Measurements from ENCODE around the gene TMCO6. TPM values are rescaled to one million over a fixed set of nuclear protein-coding genes. Genes with fewer than 3 reads are reported as not detected.

Gene TMCO6
- total and polyA plus RNA-seq, 2 experiments from 2014 or later = 5.6 to 14.4 TPM

DNA sequence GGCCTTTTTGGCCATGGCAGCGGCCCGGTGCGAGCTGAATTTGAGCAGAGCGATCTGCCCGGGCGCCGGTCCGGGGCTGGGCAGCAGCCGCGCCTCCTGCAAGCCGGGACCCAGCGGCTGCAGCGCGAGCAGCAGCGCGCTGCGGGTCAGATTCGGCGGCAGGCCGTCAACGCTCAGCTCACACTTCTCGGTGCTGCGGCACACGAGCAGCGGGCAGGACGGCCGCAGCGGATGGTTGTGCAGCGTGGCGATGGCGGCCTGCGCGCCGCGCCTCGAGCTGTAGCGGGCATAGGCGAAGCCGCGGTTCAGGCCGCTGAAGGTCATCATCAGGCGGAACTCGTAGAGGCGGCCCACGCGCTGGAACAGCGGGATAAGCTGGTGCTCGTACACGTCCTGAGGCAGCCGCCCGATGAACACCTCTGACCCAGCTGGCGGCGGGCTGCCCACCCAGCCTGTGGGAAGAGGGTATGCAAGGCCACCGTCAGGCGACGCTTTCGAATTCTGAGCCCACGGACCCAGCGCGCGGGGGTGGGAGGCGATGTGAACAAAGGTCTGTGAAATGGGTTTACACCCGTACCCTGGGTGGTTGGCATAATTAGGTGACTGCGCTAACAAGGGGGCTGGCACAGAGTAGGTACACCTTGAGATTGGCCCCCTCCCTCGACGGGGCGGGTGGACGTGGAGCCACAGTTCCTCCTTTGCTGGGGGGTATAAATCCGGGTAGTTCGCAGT lies 33.4 kb downstream of the TMCO6 start:
- H3K36me3 ChIP-seq (ENCODE audit: low read depth) = peaks cover 10% of the 10 kb centered on the region; the same call in 1 of the 2 replicates
- 46 to 57% methylated on average over 61 to 69 of the region's 70 CpGs for WGBS, 2 experiments (ENCODE audit: low coverage in 1 of 2, low lambda C conversion rate in 2 of 2, missing lambda C conversion rate in 2 of 2)
- in situ Hi-C loops (cut with MboI) = no loop called here

DNA sequence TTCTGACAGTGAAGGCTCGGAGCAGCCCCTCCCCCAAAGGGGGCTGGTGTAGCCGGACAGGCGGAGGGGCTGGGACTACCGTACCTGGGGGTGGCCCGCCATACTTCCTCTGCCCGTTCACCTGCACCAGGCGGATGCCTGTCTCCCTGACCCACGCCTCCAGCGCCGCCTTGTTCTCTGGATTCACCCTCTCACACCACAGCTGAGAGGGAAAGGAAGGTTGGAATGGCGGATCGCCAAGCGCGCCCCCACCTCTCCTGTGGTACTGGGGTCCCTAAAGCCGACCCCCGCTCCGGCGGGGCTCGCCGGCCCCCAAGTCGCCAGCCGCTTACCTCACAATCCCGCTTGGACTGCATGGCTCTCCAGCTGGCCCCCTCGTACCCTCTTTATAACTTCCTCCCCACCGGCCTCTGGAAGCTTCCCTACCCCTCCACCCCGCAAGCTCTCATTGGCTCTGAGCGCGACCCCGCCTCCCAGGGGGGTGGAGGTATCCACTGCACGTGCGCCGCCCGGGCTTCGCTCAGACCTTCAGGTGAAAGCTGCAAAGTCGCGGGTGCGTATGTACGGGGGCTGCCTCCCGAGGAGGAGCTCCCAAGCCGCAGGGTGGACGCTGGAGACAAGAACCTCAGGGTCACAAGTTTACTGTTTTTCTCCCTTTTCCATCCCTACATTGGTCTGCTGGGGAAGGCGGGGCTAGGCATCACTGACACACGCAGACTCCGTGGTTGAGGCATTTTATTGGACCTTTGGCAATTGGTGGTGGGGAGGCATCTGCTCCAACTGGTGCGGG lies 34.1 kb downstream of the TMCO6 start, which contains the start of gene DND1:
TSS of gene DND1 (minus strand) at position 390 of the 790 bp plus-strand sequence. CDS start at position 356, 34 bp downstream.
- no peaks in the 10 kb centered on the region for H3K9me3 ChIP-seq (ENCODE audit: low read depth)
- peaks cover 25% of the 10 kb centered on the region for H3F3A ChIP-seq (ENCODE audit: insufficient read depth)
- peak within 1 kb of the TSS; percentile 45; the same call in 1 of the 2 replicates for H3K4me3 ChIP-seq
- H4K20me1 ChIP-seq (ENCODE audit: insufficient read depth) = no peaks in the 10 kb centered on the region
- H2AFZ ChIP-seq = 0 out of 2 replicates have a peak within 1 kb of the TSS, but pooled peaks have one; percentile 48
- H3K79me2 ChIP-seq (ENCODE audit: insufficient read depth) = peaks cover 15% of the 10 kb centered on the region
- DNase-seq = no peak
- H3K4me2 ChIP-seq (ENCODE audit: unreplicated experiment) = no peak within 1 kb of the TSS
- H3K27me3 ChIP-seq (replicated peaks; ENCODE audit: insufficient read depth) = no peaks in the 10 kb centered on the region
- no peaks in the 10 kb centered on the region for H3K9me2 ChIP-seq (ENCODE audit: insufficient read depth)
- in situ Hi-C loops (cut with MboI) = no loop called here
- no peak within 1 kb of the TSS for H3K27ac ChIP-seq
- peaks cover 10% of the 10 kb centered on the region; the same call in 1 of the 2 replicates for H3K36me3 ChIP-seq (ENCODE audit: low read depth)
- WGBS, 2 experiments (ENCODE audit: low coverage in 1 of 2, low lambda C conversion rate in 2 of 2, missing lambda C conversion rate in 2 of 2) = 92 to 94% methylated on average over 23 to 45 of the region's 45 CpGs
- peak within 1 kb of the TSS; percentile 11; the same call in 1 of the 2 replicates for H3K9ac ChIP-seq
- TF ChIP-seq EZH2 (IDR thresholded peaks at IDR 0.05; ENCODE audit: insufficient read depth, poor library complexity, severe bottlenecking) = no peak
- TF ChIP-seq EZH2phosphoT487 (IDR thresholded peaks at IDR 0.05; ENCODE audit: insufficient read depth, low read depth) = no peak
- no peaks in the 10 kb centered on the region for H3K4me1 ChIP-seq (ENCODE audit: insufficient read depth)

More for the DNA sequence above, 33.4 kb downstream of the TMCO6 start:
- peak overlapping the region; percentile 11; the same call in 1 of the 2 replicates for H3K9ac ChIP-seq
- H2AFZ ChIP-seq = 0 out of 2 replicates have a peak overlapping the region, but pooled peaks have one; percentile 48
- DNase-seq = peak; percentile 69
- no peak overlapping the region for H3K27ac ChIP-seq
- peak overlapping the region; percentile 45; the same call in 1 of the 2 replicates for H3K4me3 ChIP-seq
- no peaks in the 10 kb centered on the region for H3K4me1 ChIP-seq (ENCODE audit: insufficient read depth)
- no peaks in the 10 kb centered on the region for H4K20me1 ChIP-seq (ENCODE audit: insufficient read depth)
- H3F3A ChIP-seq (ENCODE audit: insufficient read depth) = peaks cover 25% of the 10 kb centered on the region
- no peaks in the 10 kb centered on the region for H3K9me3 ChIP-seq (ENCODE audit: low read depth)
- no peaks in the 10 kb centered on the region for H3K27me3 ChIP-seq (replicated peaks; ENCODE audit: insufficient read depth)
- no peak overlapping the region for H3K4me2 ChIP-seq (ENCODE audit: unreplicated experiment)
- H3K9me2 ChIP-seq (ENCODE audit: insufficient read depth) = no peaks in the 10 kb centered on the region
- peaks cover 23% of the 10 kb centered on the region for H3K79me2 ChIP-seq (ENCODE audit: insufficient read depth)
- TF ChIP-seq EZH2 (IDR thresholded peaks at IDR 0.05; ENCODE audit: insufficient read depth, poor library complexity, severe bottlenecking) (no peak), EZH2phosphoT487 (IDR thresholded peaks at IDR 0.05; ENCODE audit: insufficient read depth, low read depth) (no peak)

DNA sequence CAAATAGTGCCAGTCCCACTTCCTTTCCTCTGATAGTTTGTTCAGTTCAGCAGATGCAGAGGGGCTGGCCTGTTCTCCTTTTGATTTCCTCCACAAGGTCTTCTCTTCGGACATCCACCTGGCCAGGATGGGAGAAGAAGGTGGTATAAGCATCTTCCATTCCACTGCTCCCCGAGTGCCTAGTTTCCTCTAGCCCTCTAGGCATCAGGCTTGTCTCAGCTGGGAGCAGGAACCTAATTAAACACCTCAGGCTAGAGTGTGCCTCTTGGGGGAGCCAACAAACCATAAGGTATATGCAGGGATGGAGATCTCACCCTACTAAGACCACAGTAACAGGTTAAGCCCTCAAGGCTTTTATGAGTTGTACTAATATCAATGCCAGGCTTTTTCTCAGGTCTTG lies 35.0 kb downstream of the TMCO6 start:
- H3K36me3 ChIP-seq (ENCODE audit: low read depth) = peaks cover 10% of the 10 kb centered on the region
- H3K9me2 ChIP-seq (ENCODE audit: insufficient read depth) = no peaks in the 10 kb centered on the region
- DNase-seq = no peak
- H4K20me1 ChIP-seq (ENCODE audit: insufficient read depth) = no peaks in the 10 kb centered on the region
- H3K27ac ChIP-seq = no peak overlapping the region
- TF ChIP-seq EZH2 (IDR thresholded peaks at IDR 0.05; ENCODE audit: insufficient read depth, poor library complexity, severe bottlenecking) (no peak), EZH2phosphoT487 (IDR thresholded peaks at IDR 0.05; ENCODE audit: insufficient read depth, low read depth) (no peak)
- no peak overlapping the region for H3K9ac ChIP-seq
- H2AFZ ChIP-seq = no peak overlapping the region
- no peak overlapping the region for H3K4me2 ChIP-seq (ENCODE audit: unreplicated experiment)
- WGBS, 2 experiments (ENCODE audit: low coverage in 1 of 2, low lambda C conversion rate in 2 of 2, missing lambda C conversion rate in 2 of 2) = 89 to 96% methylated on average over 2 of the region's 2 CpGs
- in situ Hi-C loops (cut with MboI) = no loop called here
- no peaks in the 10 kb centered on the region for H3K27me3 ChIP-seq (replicated peaks; ENCODE audit: insufficient read depth)
- H3K4me1 ChIP-seq (ENCODE audit: insufficient read depth) = no peaks in the 10 kb centered on the region
- peaks cover 9% of the 10 kb centered on the region; the same call in 1 of the 2 replicates for H3K79me2 ChIP-seq (ENCODE audit: insufficient read depth)
- H3K4me3 ChIP-seq = no peak overlapping the region
- H3F3A ChIP-seq (ENCODE audit: insufficient read depth) = peaks cover 25% of the 10 kb centered on the region
- H3K9me3 ChIP-seq (ENCODE audit: low read depth) = no peaks in the 10 kb centered on the region

DNA sequence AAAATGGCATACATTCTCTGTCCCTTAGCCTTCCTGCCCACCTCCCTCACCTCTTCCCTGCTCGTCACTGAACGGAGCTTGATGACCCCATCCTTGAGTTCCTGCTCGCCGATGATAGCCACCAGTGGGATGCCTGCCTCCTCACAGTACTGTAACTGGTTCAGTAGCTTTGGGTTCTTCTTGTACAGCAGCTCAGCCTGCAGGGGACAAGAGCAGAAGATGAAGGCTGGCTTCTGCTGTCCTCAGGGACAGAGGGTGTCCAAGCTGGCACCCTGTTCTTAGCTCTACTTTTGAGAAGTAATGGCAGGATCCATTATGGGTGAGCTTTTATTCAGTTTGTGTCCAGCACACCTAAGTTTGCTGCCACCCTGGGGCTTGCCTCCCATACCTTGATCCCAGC lies 35.4 kb downstream of the TMCO6 start:
- no peak for DNase-seq
- H3K79me2 ChIP-seq (ENCODE audit: insufficient read depth) = peaks cover 6% of the 10 kb centered on the region; the same call in 1 of the 2 replicates
- H2AFZ ChIP-seq = no peak overlapping the region
- no peaks in the 10 kb centered on the region for H3K9me3 ChIP-seq (ENCODE audit: low read depth)
- TF ChIP-seq EZH2 (IDR thresholded peaks at IDR 0.05; ENCODE audit: insufficient read depth, poor library complexity, severe bottlenecking) (no peak), EZH2phosphoT487 (IDR thresholded peaks at IDR 0.05; ENCODE audit: insufficient read depth, low read depth) (no peak)
- peaks cover 25% of the 10 kb centered on the region for H3F3A ChIP-seq (ENCODE audit: insufficient read depth)
- peaks cover 10% of the 10 kb centered on the region for H3K36me3 ChIP-seq (ENCODE audit: low read depth)
- H3K4me2 ChIP-seq (ENCODE audit: unreplicated experiment) = no peak overlapping the region
- H3K9ac ChIP-seq = no peak overlapping the region
- H4K20me1 ChIP-seq (ENCODE audit: insufficient read depth) = no peaks in the 10 kb centered on the region
- H3K4me3 ChIP-seq = no peak overlapping the region
- no peaks in the 10 kb centered on the region for H3K9me2 ChIP-seq (ENCODE audit: insufficient read depth)
- no peaks in the 10 kb centered on the region for H3K4me1 ChIP-seq (ENCODE audit: insufficient read depth)
- no peaks in the 10 kb centered on the region for H3K27me3 ChIP-seq (replicated peaks; ENCODE audit: insufficient read depth)
- no peak overlapping the region for H3K27ac ChIP-seq
- WGBS, 2 experiments (ENCODE audit: low coverage in 1 of 2, low lambda C conversion rate in 2 of 2, missing lambda C conversion rate in 2 of 2) = 96 to 98% methylated on average over 4 of the region's 4 CpGs
- in situ Hi-C loops (cut with MboI) = no loop called here

Measured in GM23248 (cell line).